ENCODE results near the gene CHAF1B. TPM values are rescaled to one million over a fixed set of nuclear protein-coding genes. Genes with fewer than 3 reads are reported as not detected.

CHAF1B gene
- total RNA-seq, 1 experiment from 2014 or later, result 20.7 TPM

DNA sequence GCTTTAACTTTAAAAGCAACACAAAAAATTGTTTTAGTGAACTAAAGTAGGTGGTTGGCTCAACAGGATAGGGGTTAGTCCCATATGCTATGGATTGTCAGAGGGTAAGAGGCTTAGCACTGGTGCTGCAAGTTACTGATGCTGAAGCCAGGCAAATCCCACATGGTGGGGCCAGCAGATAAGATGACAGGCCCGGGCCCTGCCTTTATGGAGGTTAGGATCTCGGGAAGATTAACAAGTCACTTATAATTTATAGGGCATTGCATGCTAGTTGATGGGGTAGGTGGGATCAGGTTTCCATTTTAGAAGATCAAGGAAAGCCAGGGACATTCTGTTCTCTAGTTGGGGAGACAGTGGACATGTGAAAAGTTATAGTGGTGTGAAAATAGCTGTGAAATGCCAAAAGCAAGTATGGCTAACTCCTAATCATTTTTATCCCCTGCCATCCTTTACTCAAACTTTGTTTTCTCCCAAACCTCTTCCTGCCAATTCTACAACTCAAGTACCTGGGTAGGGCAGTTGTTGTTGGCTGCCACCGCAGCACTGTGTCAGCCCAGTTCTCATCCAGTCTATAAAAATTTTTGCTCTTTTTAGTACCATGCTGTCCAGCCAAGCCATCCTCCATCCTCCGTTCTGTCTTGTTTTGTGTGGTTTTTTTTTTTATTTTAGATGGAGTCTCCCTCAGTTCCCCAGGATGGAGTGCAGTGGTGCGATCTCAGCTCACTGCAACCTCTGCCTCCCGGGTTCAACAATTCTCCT, 10.3 kb downstream of the CHAF1B start:
- ChIA-PET POLR2A (interaction anchor here (0.7 kb wide), 1 partner anchor 737 kb away, joined by 3 read pairs; no protein-coding TSS in a partner anchor), CTCF (interaction anchor here (1.0 kb wide), 1 partner anchor 27 kb away, joined by 3 read pairs; no protein-coding TSS in a partner anchor)
- H3K4me3 Mint-ChIP-seq, result no peak overlapping the region

DNA sequence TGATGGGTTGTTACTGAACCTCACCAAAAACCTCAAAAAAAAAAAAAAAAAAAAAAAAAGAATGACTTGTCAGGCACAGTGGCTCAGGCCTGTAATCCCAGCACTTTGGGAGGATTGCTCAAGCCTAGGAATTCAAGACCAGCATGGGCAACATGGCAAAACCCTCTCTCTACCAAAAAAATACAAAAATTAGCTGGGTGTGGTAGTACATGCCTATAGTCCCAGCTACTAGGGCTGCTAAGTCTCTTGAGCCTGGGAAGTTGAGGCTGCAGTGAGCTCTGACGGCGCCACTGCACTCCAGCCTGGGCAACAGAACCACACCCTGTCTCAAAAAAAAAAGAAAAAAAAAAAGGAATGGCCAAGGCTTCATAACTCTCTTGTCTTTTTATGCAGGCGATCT, 11.1 kb downstream of the CHAF1B start:
- POLR2A ChIA-PET, result interaction anchor here (0.7 kb wide), 1 partner anchor 738 kb away, joined by 3 read pairs; no protein-coding TSS in a partner anchor
- Mint-ChIP-seq H3K4me1 (no peaks in the 10 kb centered on the region; the same call in 1 of the 2 replicates), H3K9me3 (peaks cover 11% of the 10 kb centered on the region), H3K36me3 (peaks cover 58% of the 10 kb centered on the region), H3K27ac (no peak overlapping the region; the same call in 1 of the 2 replicates), H3K27me3 (ENCODE audit: low read depth) (no peaks in the 10 kb centered on the region), H3K4me3 (no peak overlapping the region)
- CTCF ChIA-PET, result interaction anchor here (1.0 kb wide), 1 partner anchor 27 kb away, joined by 3 read pairs; no protein-coding TSS in a partner anchor
- DNase-seq (ENCODE audit: low spot score) (no peak), ATAC-seq (no peak)
- no peak for TF ChIP-seq HMGA2 (CRISPR knock-in tag; IDR thresholded peaks at IDR 0.05)
- TF ChIP-seq, protein P1, sequence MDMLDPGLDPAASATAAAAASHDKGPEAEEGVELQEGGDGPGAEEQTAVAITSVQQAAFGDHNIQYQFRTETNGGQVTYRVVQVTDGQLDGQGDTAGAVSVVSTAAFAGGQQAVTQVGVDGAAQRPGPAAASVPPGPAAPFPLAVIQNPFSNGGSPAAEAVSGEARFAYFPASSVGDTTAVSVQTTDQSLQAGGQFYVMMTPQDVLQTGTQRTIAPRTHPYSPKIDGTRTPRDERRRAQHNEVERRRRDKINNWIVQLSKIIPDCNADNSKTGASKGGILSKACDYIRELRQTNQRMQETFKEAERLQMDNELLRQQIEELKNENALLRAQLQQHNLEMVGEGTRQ (CRISPR knock-in tag; IDR thresholded peaks at IDR 0.05), result no peak
- no peak for TF ChIP-seq NR1H2 (CRISPR knock-in tag; IDR thresholded peaks at IDR 0.05)
- TF ChIP-seq, protein P2, sequence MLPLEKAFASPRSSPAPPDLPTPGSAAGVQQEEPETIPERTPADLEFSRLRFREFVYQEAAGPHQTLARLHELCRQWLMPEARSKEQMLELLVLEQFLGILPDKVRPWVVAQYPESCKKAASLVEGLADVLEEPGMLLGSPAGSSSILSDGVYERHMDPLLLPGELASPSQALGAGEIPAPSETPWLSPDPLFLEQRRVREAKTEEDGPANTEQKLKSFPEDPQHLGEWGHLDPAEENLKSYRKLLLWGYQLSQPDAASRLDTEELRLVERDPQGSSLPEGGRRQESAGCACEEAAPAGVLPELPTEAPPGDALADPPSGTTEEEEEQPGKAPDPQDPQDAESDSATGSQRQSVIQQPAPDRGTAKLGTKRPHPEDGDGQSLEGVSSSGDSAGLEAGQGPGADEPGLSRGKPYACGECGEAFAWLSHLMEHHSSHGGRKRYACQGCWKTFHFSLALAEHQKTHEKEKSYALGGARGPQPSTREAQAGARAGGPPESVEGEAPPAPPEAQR (CRISPR knock-in tag; IDR thresholded peaks at IDR 0.05), result no peak
- no peak for TF ChIP-seq IRF2 (CRISPR knock-in tag; IDR thresholded peaks at IDR 0.05; ENCODE audit: borderline replicate concordance, low read depth)

More for the DNA sequence above, 10.3 kb downstream of the CHAF1B start:
- Mint-ChIP-seq H3K27me3 (ENCODE audit: low read depth) (no peaks in the 10 kb centered on the region), H3K4me1 (no peaks in the 10 kb centered on the region; the same call in 1 of the 2 replicates), H3K27ac (no peak overlapping the region), H3K9me3 (peaks cover 15% of the 10 kb centered on the region), H3K36me3 (peaks cover 60% of the 10 kb centered on the region)
- ATAC-seq (no peak), DNase-seq (ENCODE audit: low spot score) (no peak)
- TF ChIP-seq, protein P3, sequence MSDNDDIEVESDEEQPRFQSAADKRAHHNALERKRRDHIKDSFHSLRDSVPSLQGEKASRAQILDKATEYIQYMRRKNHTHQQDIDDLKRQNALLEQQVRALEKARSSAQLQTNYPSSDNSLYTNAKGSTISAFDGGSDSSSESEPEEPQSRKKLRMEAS (CRISPR knock-in tag; IDR thresholded peaks at IDR 0.05), result no peak
- TF ChIP-seq ZNF396 (CRISPR knock-in tag; IDR thresholded peaks at IDR 0.05; ENCODE audit: borderline replicate concordance), result no peak
- TF ChIP-seq CREM (CRISPR knock-in tag; IDR thresholded peaks at IDR 0.05), result no peak
- TF ChIP-seq, protein P4, sequence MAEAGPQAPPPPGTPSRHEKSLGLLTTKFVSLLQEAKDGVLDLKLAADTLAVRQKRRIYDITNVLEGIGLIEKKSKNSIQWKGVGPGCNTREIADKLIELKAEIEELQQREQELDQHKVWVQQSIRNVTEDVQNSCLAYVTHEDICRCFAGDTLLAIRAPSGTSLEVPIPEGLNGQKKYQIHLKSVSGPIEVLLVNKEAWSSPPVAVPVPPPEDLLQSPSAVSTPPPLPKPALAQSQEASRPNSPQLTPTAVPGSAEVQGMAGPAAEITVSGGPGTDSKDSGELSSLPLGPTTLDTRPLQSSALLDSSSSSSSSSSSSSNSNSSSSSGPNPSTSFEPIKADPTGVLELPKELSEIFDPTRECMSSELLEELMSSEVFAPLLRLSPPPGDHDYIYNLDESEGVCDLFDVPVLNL (CRISPR knock-in tag; IDR thresholded peaks at IDR 0.05; ENCODE audit: borderline replicate concordance, low read depth), result no peak
- TF ChIP-seq TP53 (CRISPR knock-in tag; IDR thresholded peaks at IDR 0.05), result no peak
- no peak for TF ChIP-seq JUN (CRISPR knock-in tag; IDR thresholded peaks at IDR 0.05)
- TF ChIP-seq ESRRA (CRISPR knock-in tag; IDR thresholded peaks at IDR 0.05; ENCODE audit: borderline replicate concordance), result no peak
- TF ChIP-seq, protein P5, sequence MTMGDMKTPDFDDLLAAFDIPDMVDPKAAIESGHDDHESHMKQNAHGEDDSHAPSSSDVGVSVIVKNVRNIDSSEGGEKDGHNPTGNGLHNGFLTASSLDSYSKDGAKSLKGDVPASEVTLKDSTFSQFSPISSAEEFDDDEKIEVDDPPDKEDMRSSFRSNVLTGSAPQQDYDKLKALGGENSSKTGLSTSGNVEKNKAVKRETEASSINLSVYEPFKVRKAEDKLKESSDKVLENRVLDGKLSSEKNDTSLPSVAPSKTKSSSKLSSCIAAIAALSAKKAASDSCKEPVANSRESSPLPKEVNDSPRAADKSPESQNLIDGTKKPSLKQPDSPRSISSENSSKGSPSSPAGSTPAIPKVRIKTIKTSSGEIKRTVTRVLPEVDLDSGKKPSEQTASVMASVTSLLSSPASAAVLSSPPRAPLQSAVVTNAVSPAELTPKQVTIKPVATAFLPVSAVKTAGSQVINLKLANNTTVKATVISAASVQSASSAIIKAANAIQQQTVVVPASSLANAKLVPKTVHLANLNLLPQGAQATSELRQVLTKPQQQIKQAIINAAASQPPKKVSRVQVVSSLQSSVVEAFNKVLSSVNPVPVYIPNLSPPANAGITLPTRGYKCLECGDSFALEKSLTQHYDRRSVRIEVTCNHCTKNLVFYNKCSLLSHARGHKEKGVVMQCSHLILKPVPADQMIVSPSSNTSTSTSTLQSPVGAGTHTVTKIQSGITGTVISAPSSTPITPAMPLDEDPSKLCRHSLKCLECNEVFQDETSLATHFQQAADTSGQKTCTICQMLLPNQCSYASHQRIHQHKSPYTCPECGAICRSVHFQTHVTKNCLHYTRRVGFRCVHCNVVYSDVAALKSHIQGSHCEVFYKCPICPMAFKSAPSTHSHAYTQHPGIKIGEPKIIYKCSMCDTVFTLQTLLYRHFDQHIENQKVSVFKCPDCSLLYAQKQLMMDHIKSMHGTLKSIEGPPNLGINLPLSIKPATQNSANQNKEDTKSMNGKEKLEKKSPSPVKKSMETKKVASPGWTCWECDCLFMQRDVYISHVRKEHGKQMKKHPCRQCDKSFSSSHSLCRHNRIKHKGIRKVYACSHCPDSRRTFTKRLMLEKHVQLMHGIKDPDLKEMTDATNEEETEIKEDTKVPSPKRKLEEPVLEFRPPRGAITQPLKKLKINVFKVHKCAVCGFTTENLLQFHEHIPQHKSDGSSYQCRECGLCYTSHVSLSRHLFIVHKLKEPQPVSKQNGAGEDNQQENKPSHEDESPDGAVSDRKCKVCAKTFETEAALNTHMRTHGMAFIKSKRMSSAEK (CRISPR knock-in tag; IDR thresholded peaks at IDR 0.05; ENCODE audit: borderline replicate concordance), result no peak
- TF ChIP-seq ZNF423 (CRISPR knock-in tag; IDR thresholded peaks at IDR 0.05), result no peak
- TF ChIP-seq SMAD3 (CRISPR knock-in tag; IDR thresholded peaks at IDR 0.05; ENCODE audit: borderline replicate concordance), result no peak
- TF ChIP-seq NFYB (CRISPR knock-in tag; conservative IDR thresholded peaks at IDR 0.05; ENCODE audit: low read depth), result no peak

Data from WTC11 (cell line).